ENCODE results near the gene SMPDL3B. TPM values are rescaled to one million over a fixed set of nuclear protein-coding genes. Genes with fewer than 3 reads are reported as not detected.
"Not testable (repeated sequence)": the region's sequence is repeated elsewhere in the genome, so short reads cannot be mapped to it uniquely, and the experiment has no call there.

Gene SMPDL3B
- polyA plus RNA-seq, 3 donors, result 0.13 to 0.21 TPM; not detected in 1

- Histone ChIP-seq H3K27ac (ENCODE audit: low read depth in 1 of 2, low read length in 2 of 2) (peak overlapping the region in 1 of 2 donors; percentile 36), H3K4me2 (replicated peaks; ENCODE audit: extremely low read depth, low read length, poor library complexity, severe bottlenecking) (no peak overlapping the region), H3K9ac (ENCODE audit: insufficient read depth, low read length, poor library complexity, severe bottlenecking) (no peak overlapping the region), H4K20me1 (ENCODE audit: insufficient read depth, low read length) (no peaks in the 10 kb centered on the region), H2AFZ (ENCODE audit: insufficient read depth, low read depth, low read length, poor library complexity, severe bottlenecking) (no peak overlapping the region), H3K27me3 (ENCODE audit: control insufficient read depth in 2 of 2, insufficient read depth in 2 of 2, low read length in 2 of 2) (no peaks in the 10 kb centered on the region), H3K4me3 (replicated peaks in 1 of 3; ENCODE audit: low read depth in 2 of 3, low read length in 3 of 3) (no peak overlapping the region), H3K4me1 (ENCODE audit: control insufficient read depth in 1 of 2, insufficient read depth in 2 of 2, low read length in 2 of 2) (peaks cover 3 to 11% of the 10 kb centered on the region in 2 donors), H3K79me2 (ENCODE audit: insufficient read depth, low read length) (no peaks in the 10 kb centered on the region), H3K9me3 (replicated peaks in 1 of 2; ENCODE audit: control insufficient read depth in 1 of 2, insufficient read depth in 1 of 2, low read length in 2 of 2) (no peaks in the 10 kb centered on the region), H3K36me3 (replicated peaks in 1 of 2; ENCODE audit: control insufficient read depth in 1 of 2, insufficient read depth in 2 of 2, low read length in 2 of 2) (peaks cover 65 to 97% of the 10 kb centered on the region in 2 donors)
- Mint-ChIP-seq H3K27me3 (ENCODE audit: low read depth in 3 of 3) (peaks cover 0 to 2% (median 0%) of the 10 kb centered on the region in 3 donors), H3K27ac (peak overlapping the region; percentile 25 to 85 (median 51)), H3K36me3 (peaks cover 63 to 84% of the 10 kb centered on the region in 2 donors), H3K4me1 (peaks cover 15% of the 10 kb centered on the region), H3K4me3 (no peak overlapping the region), H3K9me3 (no peaks in the 10 kb centered on the region)
- intact Hi-C loops (cut with micrococcal nuclease), result no loop called here
- no CpG with 5 or more reads among the region's 1 CpG for WGBS (ENCODE audit: insufficient coverage)
- DNase-seq, result peak; percentile 13 to 41 (median 32)
- TF ChIP-seq CTCF (IDR thresholded peaks at IDR 0.05), result no peak
These were observed 59.3 kb downstream of the SMPDL3B start for GRCh38 chr1:27994060-27994459.

GRCh38 chr1:27994526-27994925 lies 59.7 kb downstream of the SMPDL3B start:
- H3K9ac ChIP-seq (ENCODE audit: insufficient read depth, low read length, poor library complexity, severe bottlenecking); H3K4me3 Mint-ChIP-seq; intact Hi-C loops (cut with micrococcal nuclease); H3K27me3 ChIP-seq (ENCODE audit: control insufficient read depth in 2 of 2, insufficient read depth in 2 of 2, low read length in 2 of 2); H3K9me3 Mint-ChIP-seq; H3K79me2 ChIP-seq (ENCODE audit: insufficient read depth, low read length); H2AFZ ChIP-seq (ENCODE audit: insufficient read depth, low read depth, low read length, poor library complexity, severe bottlenecking); H3K4me2 ChIP-seq (replicated peaks; ENCODE audit: extremely low read depth, low read length, poor library complexity, severe bottlenecking); DNase-seq; H4K20me1 ChIP-seq (ENCODE audit: insufficient read depth, low read length); H3K4me3 ChIP-seq (replicated peaks in 1 of 3; ENCODE audit: low read depth in 2 of 3, low read length in 3 of 3); H3K27me3 Mint-ChIP-seq (ENCODE audit: low read depth in 3 of 3); H3K9me3 ChIP-seq (replicated peaks in 1 of 2; ENCODE audit: control insufficient read depth in 1 of 2, insufficient read depth in 1 of 2, low read length in 2 of 2): not testable (repeated sequence)
- Mint-ChIP-seq H3K27ac (peak overlapping the region; percentile 25 to 85 (median 51)), H3K4me1 (peaks cover 15% of the 10 kb centered on the region), H3K36me3 (peaks cover 63 to 83% of the 10 kb centered on the region in 2 donors)
- Histone ChIP-seq H3K4me1 (ENCODE audit: control insufficient read depth in 1 of 2, insufficient read depth in 2 of 2, low read length in 2 of 2) (peaks cover 3 to 11% of the 10 kb centered on the region in 2 donors), H3K36me3 (replicated peaks in 1 of 2; ENCODE audit: control insufficient read depth in 1 of 2, insufficient read depth in 2 of 2, low read length in 2 of 2) (peaks cover 64 to 97% of the 10 kb centered on the region in 2 donors), H3K27ac (ENCODE audit: low read depth in 1 of 2, low read length in 2 of 2) (peak overlapping the region in 1 of 2 donors; percentile 36)
- WGBS (ENCODE audit: insufficient coverage), result 81% methylated on average over 4 of the region's 6 CpGs
